Peyer's patch (tissue), 4 donors: ENCODE data around the gene NXT1.

ENCODE experiments used
- POLR2A ChIP-seq, 2 donors: fragments of 450-650 bp; IDR thresholded peaks; one replicate each; pipeline ENCODE4 v1.5.1; 2017; ENCODE audit warnings: antibody characterized with exemption in 2 of 2, mild to moderate bottlenecking in 2 of 2, moderate library complexity in 2 of 2
- TF ChIP-seq, protein P1 (sequence below), 6 experiments: fragments of 450-650 bp in 4 of 6; fragments of 200-600 bp in 2 of 6; sonication (generic) in 1 of 6; IDR thresholded peaks; one replicate each; pipeline ENCODE4 v1.5.1; 2017 to 2019; ENCODE audit warnings: antibody characterized with exemption in 6 of 6, mild to moderate bottlenecking in 3 of 6, moderate library complexity in 1 of 6

GRCh38 chr20:23318347-23318746, 32.2 kb upstream of the NXT1 start:
- TF ChIP-seq, protein P1, sequence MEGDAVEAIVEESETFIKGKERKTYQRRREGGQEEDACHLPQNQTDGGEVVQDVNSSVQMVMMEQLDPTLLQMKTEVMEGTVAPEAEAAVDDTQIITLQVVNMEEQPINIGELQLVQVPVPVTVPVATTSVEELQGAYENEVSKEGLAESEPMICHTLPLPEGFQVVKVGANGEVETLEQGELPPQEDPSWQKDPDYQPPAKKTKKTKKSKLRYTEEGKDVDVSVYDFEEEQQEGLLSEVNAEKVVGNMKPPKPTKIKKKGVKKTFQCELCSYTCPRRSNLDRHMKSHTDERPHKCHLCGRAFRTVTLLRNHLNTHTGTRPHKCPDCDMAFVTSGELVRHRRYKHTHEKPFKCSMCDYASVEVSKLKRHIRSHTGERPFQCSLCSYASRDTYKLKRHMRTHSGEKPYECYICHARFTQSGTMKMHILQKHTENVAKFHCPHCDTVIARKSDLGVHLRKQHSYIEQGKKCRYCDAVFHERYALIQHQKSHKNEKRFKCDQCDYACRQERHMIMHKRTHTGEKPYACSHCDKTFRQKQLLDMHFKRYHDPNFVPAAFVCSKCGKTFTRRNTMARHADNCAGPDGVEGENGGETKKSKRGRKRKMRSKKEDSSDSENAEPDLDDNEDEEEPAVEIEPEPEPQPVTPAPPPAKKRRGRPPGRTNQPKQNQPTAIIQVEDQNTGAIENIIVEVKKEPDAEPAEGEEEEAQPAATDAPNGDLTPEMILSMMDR (IDR thresholded peaks at IDR 0.05), result no peak
- no peak for TF ChIP-seq POLR2A (IDR thresholded peaks at IDR 0.05)
